ENCODE measurements around the gene SMIM29.

SMIM29 gene

GRCh38 chr6:34239893-34240292 is 8.9 kb downstream of the SMIM29 start:
- no peak for DNase-seq

GRCh38 chr6:34239500-34239825 is 9.3 kb downstream of the SMIM29 start:
- DNase-seq: no peak

- no peak for DNase-seq
Measured at GRCh38 chr6:34238585-34239499, 10.0 kb downstream of the SMIM29 start.

GRCh38 chr6:34237722-34238584 is 10.9 kb downstream of the SMIM29 start:
- no peak for DNase-seq

- DNase-seq: no peak
Measured at GRCh38 chr6:34237316-34237721, 11.5 kb downstream of the SMIM29 start.

- DNase-seq: peak; percentile 67
Measured at GRCh38 chr6:34236443-34237315, 12.1 kb downstream of the SMIM29 start, which contains the start of gene HMGA1. TSS of gene HMGA1 (plus strand) at chr6:34236873. CDS start at chr6:34240781, 3,908 bp downstream.

GRCh38 chr6:34236131-34236442 is 12.7 kb downstream of the SMIM29 start:
- no peak for DNase-seq

- DNase-seq: peak; percentile 69
Measured at GRCh38 chr6:34235307-34236130, 13.3 kb downstream of the SMIM29 start.

- no peak for DNase-seq
Measured at GRCh38 chr6:34234667-34235306, 14.0 kb downstream of the SMIM29 start.

GRCh38 chr6:34233867-34234266 is 14.9 kb downstream of the SMIM29 start:
- no peak for DNase-seq

GRCh38 chr6:34232901-34233300 is 15.9 kb downstream of the SMIM29 start:
- DNase-seq: no peak

- DNase-seq: no peak
Measured at GRCh38 chr6:34231566-34232336, 17.1 kb downstream of the SMIM29 start.

- no peak for DNase-seq
Measured at GRCh38 chr6:34230653-34231371, 18.0 kb downstream of the SMIM29 start.

GRCh38 chr6:34229877-34230276 is 18.9 kb downstream of the SMIM29 start:
- DNase-seq: no peak

- peak; percentile 28 for DNase-seq
Measured at GRCh38 chr6:34227761-34228421, 20.9 kb downstream of the SMIM29 start.

- no peak for DNase-seq
Measured at GRCh38 chr6:34226731-34227586, 21.8 kb downstream of the SMIM29 start.

GRCh38 chr6:34226066-34226465 is 22.7 kb downstream of the SMIM29 start:
- DNase-seq: no peak

- no peak for DNase-seq
Measured at GRCh38 chr6:34225551-34225950, 23.3 kb downstream of the SMIM29 start.

All from kidney glomerular epithelial cell (primary cell).